GM21619 (cell line): ENCODE measurements around the gene RTP3.

Experiments used
- ATAC-seq: cut with Tn5 transposase; IDR thresholded peaks from one replicate; pipeline ENCODE4 v1.9.1; 2021; ENCODE audit not compliant: unreplicated experiment

The RTP3 gene

DNA sequence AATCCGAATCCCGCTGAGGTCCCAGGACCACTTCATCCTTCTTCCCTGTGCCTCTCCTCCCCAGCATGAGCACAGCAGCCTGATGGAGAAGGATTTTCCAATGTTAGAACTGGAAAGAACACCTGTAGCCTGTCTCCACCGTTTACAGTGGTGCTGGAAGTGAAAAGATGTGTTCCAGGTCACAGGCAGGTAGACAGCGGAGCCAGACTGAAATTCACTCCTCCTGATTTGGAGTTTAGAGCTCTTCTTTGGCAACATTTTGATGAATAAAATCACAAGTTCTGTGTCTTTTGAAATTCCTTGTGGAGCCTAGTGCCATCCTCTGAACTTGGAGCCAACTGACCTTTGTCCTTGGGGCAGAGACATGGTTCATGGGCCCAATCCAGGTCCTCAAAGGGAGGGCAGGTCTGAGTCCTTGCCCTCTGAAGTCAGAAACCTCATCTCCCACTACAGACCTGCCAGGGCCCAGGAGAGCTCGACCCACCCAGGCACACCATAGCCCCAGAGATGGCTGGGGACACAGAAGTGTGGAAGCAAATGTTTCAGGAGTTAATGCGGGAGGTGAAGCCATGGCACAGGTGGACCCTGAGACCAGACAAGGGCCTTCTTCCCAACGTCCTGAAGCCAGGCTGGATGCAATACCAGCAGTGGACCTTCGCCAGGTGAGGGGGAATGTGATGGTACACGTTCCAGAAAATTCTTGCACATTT, at the start of gene RTP3:
RTP3 (plus strand) TSS at position 421 of the 710 bp plus-strand sequence; CDS start at position 508, 87 bp downstream.
- ATAC-seq, result no peak

DNA sequence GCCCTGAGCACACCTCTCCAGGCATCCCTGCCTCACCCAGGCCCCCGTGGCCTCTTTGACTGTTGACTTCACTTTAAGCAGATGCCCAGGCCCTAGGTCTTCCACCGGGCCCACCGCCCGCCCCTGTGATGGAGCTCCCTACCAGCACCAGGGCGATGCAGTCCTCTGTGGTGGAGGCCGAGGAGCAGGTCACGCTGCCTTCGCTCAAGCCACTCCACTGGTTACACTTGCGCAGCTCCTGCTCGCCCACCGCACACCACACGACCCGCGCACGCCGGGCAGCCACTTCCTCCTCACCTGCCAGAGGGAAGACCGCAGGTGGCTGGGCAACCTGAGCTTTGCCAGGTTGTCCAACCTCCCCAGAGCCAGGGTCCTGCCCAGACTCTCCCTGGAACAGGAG, 49.1 kb upstream of the RTP3 start:
- no peak for ATAC-seq

DNA sequence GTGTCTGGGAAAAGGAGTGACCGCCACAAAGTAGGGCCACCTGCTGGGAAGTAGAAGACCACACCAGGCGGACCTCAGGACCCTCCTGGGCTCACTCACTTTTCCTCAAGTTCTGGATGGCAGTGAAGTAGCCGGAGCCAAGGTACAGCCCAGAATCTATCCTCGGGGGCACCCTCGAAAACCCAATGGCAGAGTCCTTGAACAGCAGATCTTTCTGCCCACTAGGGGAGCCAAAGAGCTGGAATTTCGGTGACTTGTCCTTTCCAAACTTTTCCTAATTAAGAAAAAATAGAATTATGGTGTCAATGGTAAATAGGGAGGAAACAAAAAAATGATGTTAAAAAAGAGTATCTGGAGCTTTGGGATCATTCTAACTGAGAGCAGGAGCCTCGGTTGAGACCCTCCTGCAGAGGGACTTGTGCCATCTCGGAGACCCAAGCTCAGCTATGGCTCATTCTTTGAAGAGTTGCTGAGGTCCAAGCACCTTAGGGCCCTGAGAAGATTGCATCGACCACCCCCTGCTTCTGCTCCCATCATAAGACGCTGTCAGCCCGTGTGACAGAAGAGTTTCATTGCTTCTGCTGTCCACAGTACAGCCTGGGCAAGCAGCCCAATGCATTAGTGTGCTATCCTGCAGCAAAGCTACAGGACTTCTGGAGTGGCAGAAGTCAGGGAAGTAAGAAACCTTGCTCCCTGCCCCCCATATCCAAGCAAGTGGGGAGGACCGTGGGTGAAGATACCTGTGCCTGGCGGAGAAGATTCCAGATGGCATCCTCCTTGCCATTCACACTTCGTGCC, 47.8 kb upstream of the RTP3 start:
- no peak for ATAC-seq

DNA sequence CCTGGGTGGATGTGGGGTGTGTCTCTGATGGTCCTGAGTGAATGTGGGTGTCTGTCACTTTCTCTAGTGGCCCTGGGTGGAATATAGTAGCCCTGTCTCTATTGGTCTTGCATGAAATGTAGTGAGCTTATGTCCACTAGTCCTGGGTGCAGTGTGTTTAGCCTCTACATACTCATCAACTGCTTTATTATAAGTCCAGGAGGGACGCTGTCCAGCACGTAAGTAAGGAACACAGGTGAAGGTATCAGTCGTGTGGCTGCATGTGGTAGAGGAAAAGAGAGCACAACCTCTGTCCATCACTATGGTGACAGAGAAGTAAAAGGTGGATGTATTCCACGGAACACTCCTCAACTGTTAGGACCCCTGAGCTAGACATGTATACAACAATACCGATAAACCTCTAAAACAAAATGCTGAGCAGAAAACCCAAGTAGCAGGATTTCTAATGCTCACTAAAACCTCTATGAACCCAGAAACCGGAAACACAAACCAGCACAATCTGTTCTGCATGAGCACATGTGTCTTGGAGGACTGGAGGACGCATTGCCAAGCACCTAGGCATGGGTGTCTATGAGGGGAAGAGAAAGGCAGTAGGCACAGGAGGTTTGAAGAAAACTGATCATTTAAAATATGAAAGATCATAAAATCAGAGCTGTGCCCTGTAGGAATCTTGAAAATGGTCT, 44.1 kb upstream of the RTP3 start:
- ATAC-seq, result no peak

DNA sequence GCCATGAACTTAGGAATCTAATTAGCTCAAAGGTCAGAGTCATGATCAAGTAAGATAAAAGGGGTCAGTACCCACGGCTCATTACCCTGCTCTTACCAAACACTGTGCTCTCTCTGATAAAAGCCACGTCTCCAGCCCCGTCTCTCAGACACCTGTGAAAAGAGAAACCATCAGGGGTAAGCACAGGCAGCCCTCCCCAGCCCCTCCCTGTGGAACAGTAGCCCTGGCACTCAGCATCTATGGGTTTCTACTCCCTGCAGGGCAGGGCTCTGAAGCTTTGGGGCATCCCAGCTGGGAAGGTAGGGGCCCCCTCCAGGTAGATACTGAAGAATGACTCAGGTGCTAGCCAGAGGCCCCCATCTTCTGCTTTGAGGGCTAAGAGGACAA, 43.6 kb upstream of the RTP3 start:
- no peak for ATAC-seq

DNA sequence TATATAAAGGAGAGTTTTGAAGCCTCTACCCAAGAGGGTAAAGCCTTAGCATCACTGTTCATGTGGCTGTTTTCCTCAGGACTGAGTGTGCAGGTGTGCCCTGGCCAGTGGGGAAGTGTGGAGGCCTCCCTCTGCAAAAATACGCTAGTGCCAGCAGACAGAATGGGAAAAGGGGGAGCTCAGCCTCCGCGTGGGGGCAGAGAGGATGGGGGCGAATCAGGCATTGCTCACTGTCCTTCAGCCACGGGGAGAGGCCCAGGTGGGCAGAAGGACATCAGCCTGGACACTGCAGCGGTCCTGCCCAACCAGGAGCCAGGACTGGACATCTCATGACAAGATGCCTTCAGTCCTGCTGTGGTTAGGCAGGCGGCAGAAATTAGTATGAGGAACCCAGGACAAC, 43.2 kb upstream of the RTP3 start:
- ATAC-seq, result no peak

DNA sequence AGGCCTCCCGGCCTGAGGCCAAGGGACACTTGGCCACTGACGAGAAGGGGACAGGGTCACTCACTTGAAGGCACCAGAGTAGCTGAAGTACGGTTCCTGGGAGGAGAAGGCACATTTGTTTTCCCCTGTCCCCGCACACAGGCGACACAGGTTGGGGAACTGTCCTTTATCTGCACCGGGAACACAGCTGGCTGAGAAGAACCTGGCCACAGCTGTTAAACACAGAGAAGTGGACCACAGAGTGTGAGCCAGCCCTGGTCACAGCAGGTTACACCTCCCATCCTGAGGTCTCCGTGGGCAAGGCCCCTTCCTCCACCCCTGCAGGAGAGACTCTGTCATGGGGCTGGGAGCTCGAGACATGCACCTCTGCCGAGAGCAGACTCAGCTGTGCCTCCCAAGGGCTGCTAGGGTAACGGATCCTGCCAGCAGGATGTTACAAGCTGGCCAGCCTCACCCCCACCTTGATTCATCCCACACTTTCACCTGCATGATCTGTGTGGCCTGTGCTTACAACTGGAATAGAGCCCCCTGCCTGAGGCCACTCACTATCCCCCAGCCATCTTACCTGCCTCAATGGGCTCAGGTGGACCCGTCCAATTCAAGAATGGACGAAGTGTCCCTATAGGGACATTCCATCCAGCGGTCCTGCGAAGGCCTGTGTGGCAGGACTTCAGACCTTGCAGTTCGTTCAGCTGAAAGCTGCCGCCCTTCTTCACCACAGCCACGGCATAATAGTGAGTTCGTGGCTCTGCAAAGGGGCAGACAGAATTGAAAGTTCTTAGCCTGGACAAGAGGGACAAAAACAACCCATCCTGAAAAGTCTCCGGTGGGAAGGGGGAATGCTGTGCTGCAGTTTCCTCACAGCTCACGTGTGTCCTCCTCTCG, 42.3 kb upstream of the RTP3 start:
- ATAC-seq, result no peak

DNA sequence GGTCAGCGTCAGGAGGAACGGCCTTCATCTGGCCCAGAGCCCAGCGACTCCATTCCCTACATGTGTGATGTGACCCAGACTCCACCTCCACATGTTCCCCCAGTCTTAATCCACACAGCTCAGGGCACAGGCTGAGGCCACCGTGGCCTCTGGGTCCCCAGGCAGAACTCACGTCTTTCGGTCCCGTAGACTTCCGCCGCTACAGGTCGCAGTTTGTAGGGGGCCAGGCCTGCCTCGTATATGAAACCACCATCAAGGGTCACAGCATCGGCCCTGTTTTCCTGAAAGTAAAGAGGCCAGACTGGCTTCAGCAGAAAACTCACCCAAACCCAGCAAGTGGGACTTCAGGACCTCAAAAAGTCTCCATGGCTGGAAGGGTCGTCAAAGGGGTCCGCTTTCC, 41.7 kb upstream of the RTP3 start:
- ATAC-seq, result no peak

DNA sequence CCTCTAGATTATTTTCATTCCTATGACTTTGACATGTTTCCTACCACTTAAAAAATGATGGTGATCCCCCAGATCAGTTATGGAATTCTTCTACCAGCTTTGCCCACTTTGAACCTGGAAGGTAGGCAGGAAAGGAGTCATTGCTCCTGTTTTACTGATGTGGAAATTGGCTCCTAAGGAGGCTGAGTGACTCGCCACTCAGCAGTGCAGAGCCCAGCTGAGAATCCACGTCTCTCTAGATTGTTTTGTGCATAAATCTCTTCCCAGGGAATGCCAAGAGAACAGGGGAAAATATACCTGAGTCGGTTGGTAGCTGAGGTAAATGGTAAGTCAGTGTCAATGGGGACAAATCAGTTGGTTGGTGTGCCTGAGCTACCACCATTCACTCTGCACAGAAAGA, 37.7 kb upstream of the RTP3 start:
- no peak for ATAC-seq

DNA sequence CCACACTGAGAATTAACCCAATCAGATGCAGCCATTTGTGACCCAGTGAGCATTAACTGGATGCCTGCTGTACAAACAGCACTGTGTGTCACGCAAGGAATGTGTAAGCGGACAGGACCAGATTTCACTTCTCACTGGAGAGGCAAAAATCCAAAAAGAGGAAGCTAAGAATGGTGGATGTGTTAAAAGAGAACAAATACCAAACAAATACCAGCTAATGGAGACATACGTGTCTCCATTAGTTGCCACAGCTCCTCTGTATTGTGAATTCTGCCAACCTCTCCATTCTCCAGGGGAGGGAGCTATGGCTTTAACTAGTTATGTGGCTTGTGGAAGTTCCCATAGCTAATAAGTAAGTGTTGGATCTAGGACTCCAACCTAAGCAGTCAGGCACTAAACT, 35.7 kb upstream of the RTP3 start:
- no peak for ATAC-seq

DNA sequence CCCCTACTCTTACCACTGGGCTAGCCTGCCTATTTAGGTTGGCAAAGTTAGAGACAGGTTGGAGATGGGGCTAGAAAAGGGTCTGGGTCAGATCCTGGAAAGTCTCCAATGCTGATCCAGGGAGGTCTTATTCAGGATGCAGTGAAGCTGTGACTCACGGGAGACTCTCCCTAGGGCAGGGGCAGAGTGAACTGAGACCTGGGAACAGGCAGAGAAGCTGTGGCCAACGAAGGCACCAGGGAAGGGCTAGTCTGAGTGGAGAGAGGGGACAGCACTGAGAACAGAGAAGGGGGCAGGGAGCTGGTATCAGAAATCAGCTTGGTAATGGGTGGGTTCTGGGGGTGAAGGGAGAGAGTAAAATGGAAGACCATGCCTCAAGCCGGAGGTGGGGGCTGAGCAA, 35.3 kb upstream of the RTP3 start:
- ATAC-seq, result no peak

DNA sequence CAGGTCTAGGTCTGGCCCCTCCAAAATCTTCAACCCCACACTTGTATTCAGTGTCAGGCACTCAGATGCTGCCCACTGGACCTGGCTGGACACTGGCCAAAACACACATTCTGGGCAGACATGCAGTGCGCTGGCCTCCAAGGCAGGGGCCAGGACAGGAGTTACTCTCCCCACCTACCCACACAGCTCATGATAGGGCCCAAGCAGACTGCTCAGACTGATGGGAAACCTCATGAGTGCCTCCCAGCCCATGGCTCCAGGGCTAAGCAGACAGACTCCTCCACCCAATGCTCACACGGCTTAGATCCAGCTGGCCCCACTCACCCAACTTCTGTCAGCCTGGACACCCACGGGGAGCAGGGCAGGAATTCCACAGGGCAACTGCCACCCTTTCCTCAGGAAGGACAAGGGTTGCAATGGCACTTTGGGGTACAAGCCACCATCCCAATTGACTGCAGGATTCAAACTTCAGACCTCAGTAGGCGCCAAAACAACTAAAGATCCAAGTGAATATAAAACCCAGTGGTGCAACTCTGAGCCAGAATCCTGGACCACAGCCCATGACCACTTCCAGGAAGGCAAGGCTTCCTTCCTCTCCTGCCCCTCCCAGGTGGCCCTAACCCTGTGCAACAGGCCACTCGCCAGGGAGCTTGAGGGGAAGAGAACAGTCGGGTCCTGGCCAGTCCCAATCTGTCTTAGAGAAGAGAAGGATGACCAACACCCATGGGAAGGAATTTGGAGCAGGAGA, 34.5 kb upstream of the RTP3 start:
- ATAC-seq, result no peak

DNA sequence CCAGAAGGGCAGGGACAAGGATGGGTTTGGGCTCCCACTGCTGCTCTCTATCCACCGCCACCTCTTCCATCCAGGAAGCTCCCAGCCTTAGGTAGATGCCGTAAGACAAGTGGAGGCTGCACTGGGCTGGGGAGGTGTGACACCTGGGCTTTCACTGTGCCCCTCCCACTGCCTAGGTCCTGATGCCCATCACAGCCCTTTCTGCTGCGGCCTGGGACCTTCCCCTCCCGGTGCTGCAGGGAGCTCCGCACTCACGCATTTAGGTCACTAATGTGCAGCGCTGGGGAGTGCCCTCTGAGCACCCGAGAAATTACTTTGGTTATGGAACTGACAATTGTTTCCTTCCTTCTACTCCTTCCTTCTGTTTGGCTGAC, 33.9 kb upstream of the RTP3 start:
- ATAC-seq, result no peak

DNA sequence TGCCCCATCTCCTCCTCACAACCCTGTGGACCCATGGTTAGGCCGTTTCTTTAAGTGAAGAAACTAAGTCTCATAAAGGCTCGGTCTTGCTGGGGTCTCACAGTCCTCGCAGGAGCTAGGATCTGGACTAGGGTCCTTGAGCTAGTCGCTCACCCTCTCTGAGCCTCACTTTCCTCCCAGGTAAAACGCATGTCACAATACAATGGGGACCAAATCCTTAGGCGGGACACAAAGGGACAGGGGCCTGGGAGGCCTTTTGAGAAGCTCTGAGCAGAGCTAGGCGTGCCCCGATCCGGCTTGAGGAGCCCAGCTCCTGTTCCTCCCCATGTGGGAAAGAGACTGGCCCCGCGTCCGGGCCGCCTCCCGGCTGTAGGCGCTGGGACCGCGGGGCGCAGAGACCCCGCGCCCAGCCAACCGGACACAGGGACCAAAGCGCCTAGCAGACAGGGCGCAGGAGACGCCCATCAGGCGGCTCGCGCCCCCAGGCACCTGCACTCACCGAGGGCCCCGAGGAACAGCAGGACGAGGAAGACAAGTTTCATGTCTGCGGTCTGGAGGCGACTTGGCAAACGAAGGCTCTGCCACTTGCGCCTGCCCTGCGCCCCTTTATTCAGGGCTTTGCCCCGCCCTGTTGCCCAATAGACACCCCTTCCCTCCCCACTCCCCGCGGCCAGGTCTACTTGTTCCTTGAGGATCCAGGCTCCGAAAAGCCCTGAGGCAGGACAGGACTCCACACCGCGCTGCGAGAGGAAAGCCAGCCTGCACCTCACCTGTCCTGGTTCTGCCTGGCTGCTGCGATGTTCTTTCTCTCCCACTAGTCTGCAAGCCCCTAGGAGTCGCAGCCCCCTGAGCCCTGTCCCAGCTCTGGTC, 33.2 kb upstream of the RTP3 start, which contains the start of gene LTF:
LTF (minus strand) TSS at position 580 of the 870 bp plus-strand sequence; CDS start at position 542, 38 bp downstream.
- ATAC-seq, result no peak

DNA sequence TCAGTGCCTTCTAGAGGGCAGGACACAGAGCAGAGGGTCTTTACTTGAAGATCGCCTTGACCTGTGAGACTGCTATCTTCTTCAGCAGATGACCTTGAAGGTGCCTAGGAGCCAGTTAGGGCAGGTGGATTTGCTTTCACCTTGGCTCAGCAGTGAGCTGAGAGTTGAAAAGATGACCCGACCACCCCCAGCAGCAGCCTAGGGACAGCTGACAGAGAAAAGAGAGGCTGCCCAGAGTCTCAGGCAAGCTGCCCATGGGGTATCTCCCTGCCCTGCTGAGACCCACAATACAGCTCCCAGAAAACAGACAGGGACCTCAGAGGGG, 32.6 kb upstream of the RTP3 start:
- no peak for ATAC-seq

DNA sequence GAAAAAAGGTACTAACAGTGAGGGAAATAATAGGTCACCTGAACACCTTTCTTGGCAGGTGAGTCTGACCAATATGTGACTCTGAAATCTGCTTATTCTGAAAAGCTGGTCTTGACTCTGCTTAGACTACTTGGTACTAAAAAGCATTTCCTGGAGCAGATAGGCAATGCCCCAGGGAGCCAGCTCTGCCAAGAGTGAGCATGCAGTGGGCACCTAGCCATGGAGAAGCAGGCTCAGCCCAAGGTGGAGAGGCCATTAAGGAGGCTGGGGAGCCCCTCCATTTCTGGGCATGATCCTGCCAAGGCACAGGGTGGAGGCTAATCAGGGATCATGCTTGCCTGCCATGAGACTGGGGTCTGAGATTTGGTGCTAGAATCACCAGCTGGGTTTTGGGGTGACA, 31.5 kb upstream of the RTP3 start:
- no peak for ATAC-seq

DNA sequence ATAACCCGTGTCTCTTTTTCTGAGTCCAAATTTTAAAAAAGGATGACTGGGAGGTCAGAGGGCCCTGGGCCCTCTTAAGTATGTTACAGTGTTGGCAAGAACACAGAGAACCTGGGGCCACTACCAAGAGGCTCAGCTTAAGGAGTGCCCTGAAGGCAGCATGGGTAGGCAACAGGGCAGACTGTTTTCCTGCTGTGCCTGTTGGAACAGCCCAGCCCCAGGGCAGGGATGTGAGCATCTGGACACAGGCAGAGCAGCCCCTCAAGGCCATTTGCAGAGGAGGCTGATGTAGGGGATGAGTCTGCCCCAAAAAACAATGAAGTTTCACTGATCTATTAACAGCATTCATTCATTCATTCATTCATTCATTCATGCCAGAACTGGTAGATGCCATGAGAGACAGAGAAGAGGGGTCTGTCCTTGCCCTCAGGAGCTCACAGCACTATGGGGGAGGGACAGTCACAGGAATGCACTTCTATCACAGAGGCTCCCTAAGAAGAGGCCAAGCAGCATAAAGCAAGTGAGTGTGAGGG, 30.8 kb upstream of the RTP3 start:
- ATAC-seq, result no peak

DNA sequence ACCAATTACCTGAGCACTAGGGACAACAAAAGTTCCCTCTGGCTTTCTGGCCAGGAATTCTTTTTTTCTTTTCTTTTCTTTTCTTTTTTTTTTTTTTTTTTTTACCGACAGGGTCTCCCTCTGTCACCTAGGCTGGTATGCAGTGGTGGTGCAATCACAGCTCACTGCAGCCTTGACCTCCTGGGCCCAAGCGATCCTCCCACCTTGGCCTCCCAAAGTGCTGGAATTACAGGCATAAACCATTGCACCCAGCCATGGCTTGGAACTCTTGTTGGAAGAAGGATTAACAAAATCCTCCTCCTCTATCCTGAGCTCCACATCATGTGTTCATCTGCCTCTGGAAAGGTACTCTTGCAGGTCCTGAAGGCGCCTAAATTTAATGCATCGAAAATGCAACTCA, 30.2 kb upstream of the RTP3 start:
- no peak for ATAC-seq
